Measurements from ENCODE around the gene TSPYL1. TPM values are rescaled to one million over a fixed set of nuclear protein-coding genes. Genes with fewer than 3 reads are reported as not detected.

The TSPYL1 gene
- total RNA-seq, 1 donor from 2014 or later = 101 TPM

GRCh38 chr6:116268589-116269293 is 11.0 kb downstream of the TSPYL1 start:
- TF ChIP-seq CTCF (IDR thresholded peaks at IDR 0.05; ENCODE audit: unreplicated experiment) = peak; percentile 93
- Mint-ChIP-seq H3K27me3 (no peaks in the 10 kb centered on the region), H3K27ac (no peak overlapping the region), H3K9me3 (ENCODE audit: low read depth) (peaks cover 6% of the 10 kb centered on the region), H3K4me3 (ENCODE audit: low read depth) (no peak overlapping the region), H3K4me1 (ENCODE audit: low read depth) (no peaks in the 10 kb centered on the region), H3K36me3 (ENCODE audit: insufficient read depth) (peaks cover 7% of the 10 kb centered on the region)
- no peak for DNase-seq (ENCODE audit: low spot score, unreplicated experiment)

- H3K27me3 Mint-ChIP-seq = no peaks in the 10 kb centered on the region
- no peaks in the 10 kb centered on the region for H3K4me1 Mint-ChIP-seq (ENCODE audit: low read depth)
Observed at GRCh38 chr6:116267836-116268588, 11.7 kb downstream of the TSPYL1 start.

DNA sequence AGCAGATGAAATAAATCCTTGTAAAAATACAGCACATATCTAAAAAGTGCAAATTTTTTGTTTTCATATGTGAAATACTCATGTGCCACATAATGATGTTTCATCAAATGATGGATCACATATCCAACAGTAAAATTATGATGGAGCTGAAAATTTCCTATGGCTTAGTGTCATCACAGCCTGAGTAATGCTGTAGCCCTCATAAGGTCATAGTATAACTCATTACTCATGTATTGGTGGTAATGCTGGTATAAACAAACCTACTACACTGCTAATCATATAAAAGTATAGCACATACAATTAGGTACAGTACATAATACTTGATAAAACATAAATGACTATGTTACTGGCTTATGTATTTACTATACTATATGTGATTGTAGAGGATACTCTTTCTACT is 12.9 kb downstream of the TSPYL1 start:
- Mint-ChIP-seq H3K36me3 (ENCODE audit: insufficient read depth) (peaks cover 20% of the 10 kb centered on the region), H3K27ac (no peak overlapping the region), H3K4me3 (ENCODE audit: low read depth) (no peak overlapping the region), H3K27me3 (no peaks in the 10 kb centered on the region), H3K9me3 (ENCODE audit: low read depth) (peaks cover 19% of the 10 kb centered on the region), H3K4me1 (ENCODE audit: low read depth) (no peaks in the 10 kb centered on the region)
- no peak for DNase-seq (ENCODE audit: low spot score, unreplicated experiment)
- TF ChIP-seq CTCF (IDR thresholded peaks at IDR 0.05; ENCODE audit: unreplicated experiment) = no peak

More at GRCh38 chr6:116267836-116268588, 11.7 kb downstream of the TSPYL1 start:
- Mint-ChIP-seq H3K27ac (no peak overlapping the region), H3K9me3 (ENCODE audit: low read depth) (peaks cover 10% of the 10 kb centered on the region), H3K36me3 (ENCODE audit: insufficient read depth) (peaks cover 12% of the 10 kb centered on the region), H3K4me3 (ENCODE audit: low read depth) (no peak overlapping the region)
- TF ChIP-seq CTCF (IDR thresholded peaks at IDR 0.05; ENCODE audit: unreplicated experiment) = no peak
- no peak for DNase-seq (ENCODE audit: low spot score, unreplicated experiment)

DNA sequence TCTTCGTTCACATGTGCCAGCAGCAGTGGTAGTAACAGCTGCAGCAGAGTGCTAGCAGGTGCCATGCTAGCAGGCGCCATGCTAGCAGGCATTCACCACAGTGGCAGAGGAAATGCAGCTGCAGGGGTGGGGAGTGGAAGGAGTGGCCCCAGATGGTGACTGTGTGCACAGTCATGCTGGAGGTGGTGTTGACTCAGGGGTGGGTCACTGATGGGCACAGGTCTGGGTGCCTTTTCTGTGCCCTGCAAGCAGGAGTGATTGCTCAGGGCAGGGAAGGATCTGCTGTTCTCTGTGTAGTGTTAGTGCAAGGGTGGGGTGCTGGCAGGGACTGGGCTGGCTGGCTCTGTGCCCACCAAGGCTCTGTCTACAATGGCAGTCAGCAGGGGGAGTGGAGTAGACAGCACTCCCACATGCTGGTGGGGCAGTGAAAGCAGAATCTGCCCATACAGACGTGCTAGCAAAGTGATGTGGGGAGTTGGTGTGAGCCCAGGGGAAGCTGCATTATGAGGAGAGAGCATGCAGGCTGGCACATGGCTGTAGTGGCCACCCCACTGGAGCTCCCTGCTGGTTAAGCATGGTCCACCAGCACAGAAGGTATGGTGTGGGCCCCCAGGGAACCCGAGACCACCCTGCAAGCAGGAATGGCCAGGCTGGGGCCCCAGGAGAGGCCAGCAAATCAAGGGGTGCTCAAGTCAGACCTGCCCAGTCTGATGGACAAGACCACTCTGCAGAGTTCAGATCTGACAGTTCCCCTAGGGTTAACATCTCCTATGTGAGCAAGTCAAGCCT is 14.5 kb downstream of the TSPYL1 start:
- no peak for TF ChIP-seq CTCF (IDR thresholded peaks at IDR 0.05; ENCODE audit: unreplicated experiment)
- Mint-ChIP-seq H3K27me3 (no peaks in the 10 kb centered on the region), H3K4me3 (ENCODE audit: low read depth) (no peak overlapping the region), H3K9me3 (ENCODE audit: low read depth) (peaks cover 30% of the 10 kb centered on the region), H3K27ac (no peak overlapping the region), H3K4me1 (ENCODE audit: low read depth) (no peaks in the 10 kb centered on the region), H3K36me3 (ENCODE audit: insufficient read depth) (peaks cover 29% of the 10 kb centered on the region)
- no peak for DNase-seq (ENCODE audit: low spot score, unreplicated experiment)

- no peak for TF ChIP-seq CTCF (IDR thresholded peaks at IDR 0.05; ENCODE audit: unreplicated experiment)
- Mint-ChIP-seq H3K36me3 (ENCODE audit: insufficient read depth) (peaks cover 35% of the 10 kb centered on the region), H3K27ac (no peak overlapping the region)
Observed at GRCh38 chr6:116263353-116263752, 16.4 kb downstream of the TSPYL1 start.

More at GRCh38 chr6:116263353-116263752, 16.4 kb downstream of the TSPYL1 start:
- Mint-ChIP-seq H3K9me3 (ENCODE audit: low read depth) (peaks cover 30% of the 10 kb centered on the region), H3K4me1 (ENCODE audit: low read depth) (no peaks in the 10 kb centered on the region), H3K4me3 (ENCODE audit: low read depth) (no peak overlapping the region), H3K27me3 (no peaks in the 10 kb centered on the region)
- DNase-seq (ENCODE audit: low spot score, unreplicated experiment) = no peak
